Thoracic aorta (tissue), 2 donors: ENCODE measurements around the gene CTF1. TPM values are rescaled to one million over a fixed set of nuclear protein-coding genes. Genes with fewer than 3 reads are reported as not detected.
"Not testable (repeated sequence)": the region's sequence is repeated elsewhere in the genome, so short reads cannot be mapped to it uniquely, and the experiment has no call there.

Experiments
- ATAC-seq: fragments of 150-250 bp; one replicate; pipeline ENCODE4 v1.8.0; 2017; ENCODE audit warnings: low read depth; ENCODE audit not compliant: insufficient number of reproducible peaks, low FRiP score
- DNase-seq: peaks from one replicate; pipeline ENCODE4 v3.0.0-alpha.2; 2020; ENCODE audit warnings: low spot score
- H3K27ac ChIP-seq, 2 donors: fragments of 200-600 bp; sonication (generic); 1 replicate in 1 of 2; 2 replicates in 1 of 2; pipeline ENCODE4 v1.5.1; 2016; ENCODE audit warnings: mild to moderate bottlenecking in 2 of 2, moderate library complexity in 2 of 2
- H3K27me3 ChIP-seq: fragments of 200-600 bp; sonication (generic); replicated peaks from 2 replicates; pipeline ENCODE4 v1.6.0; 2016; ENCODE audit warnings: mild to moderate bottlenecking; ENCODE audit not compliant: insufficient read depth
- H3K36me3 ChIP-seq: fragments of 200-600 bp; sonication (generic); one replicate; pipeline ENCODE4 v1.5.1; 2016
- H3K4me1 ChIP-seq, 2 donors: fragments of 200-600 bp; sonication (generic); 1 replicate in 1 of 2; 2 replicates in 1 of 2; pipeline versions ENCODE4 v1.5.1 to v1.6.0; 2016; ENCODE audit warnings: low read depth in 2 of 2, mild to moderate bottlenecking in 1 of 2; ENCODE audit not compliant: control insufficient read depth in 1 of 2
- H3K4me3 ChIP-seq: fragments of 200-600 bp; sonication (generic); 2 replicates; pipeline ENCODE4 v1.5.1; 2016; ENCODE audit warnings: mild to moderate bottlenecking
- H3K9me3 ChIP-seq: fragments of 200-600 bp; sonication (generic); 2 replicates; pipeline ENCODE4 v1.5.1; 2016
- CTCF ChIP-seq: fragments of 200-600 bp; sonication (generic); IDR thresholded peaks from one replicate; pipeline ENCODE4 v1.5.1; 2019; ENCODE audit warnings: antibody characterized with exemption
- total RNA-seq, 2 donors: library from RNA; depleted of rRNA; stranded (reverse); fragments of >200 nt; gene quantifications; one replicate each; pipeline versions ENCODE4 v1.1.0 to v1.2.3, GENCODE V29; 2016

CTF1 gene
- total RNA-seq, 2 donors from 2014 or later, result 3.8 TPM

GRCh38 chr16:30858829-30859423 is 37.5 kb upstream of the CTF1 start:
- H3K9me3 ChIP-seq, result no peaks in the 10 kb centered on the region
- no peaks in the 10 kb centered on the region for H3K4me1 ChIP-seq
- H3K27me3 ChIP-seq, result no peaks in the 10 kb centered on the region
- H3K4me3 ChIP-seq, result no peak overlapping the region
- no peak overlapping the region for H3K27ac ChIP-seq
- DNase-seq (no peak), ATAC-seq (no peak)
- TF ChIP-seq CTCF, result no peak
- peaks cover 4% of the 10 kb centered on the region for H3K36me3 ChIP-seq

GRCh38 chr16:30860729-30861128 is 35.7 kb upstream of the CTF1 start:
- ATAC-seq, H3K36me3 ChIP-seq, H3K4me3 ChIP-seq, H3K27ac ChIP-seq, H3K27me3 ChIP-seq, H3K9me3 ChIP-seq, H3K4me1 ChIP-seq, DNase-seq: not testable (repeated sequence)

GRCh38 chr16:30863178-30863577 is 33.2 kb upstream of the CTF1 start:
- not testable (repeated sequence) for H3K9me3 ChIP-seq, H3K36me3 ChIP-seq, H3K4me1 ChIP-seq, DNase-seq, H3K27ac ChIP-seq, H3K4me3 ChIP-seq, ATAC-seq, H3K27me3 ChIP-seq

- TF ChIP-seq CTCF, result no peak
- no peak overlapping the region for H3K27ac ChIP-seq
- no peaks in the 10 kb centered on the region for H3K27me3 ChIP-seq
- H3K36me3 ChIP-seq, result no peaks in the 10 kb centered on the region
- DNase-seq (no peak), ATAC-seq (no peak)
- H3K4me3 ChIP-seq, result no peak overlapping the region
- no peaks in the 10 kb centered on the region for H3K9me3 ChIP-seq
- H3K4me1 ChIP-seq, result no peaks in the 10 kb centered on the region
Measured at GRCh38 chr16:30866031-30866430, 30.4 kb upstream of the CTF1 start.

- Histone ChIP-seq H3K27me3 (no peaks in the 10 kb centered on the region), H3K9me3 (no peaks in the 10 kb centered on the region), H3K27ac (no peak overlapping the region), H3K4me3 (no peak overlapping the region), H3K36me3 (no peaks in the 10 kb centered on the region), H3K4me1 (no peaks in the 10 kb centered on the region)
- ATAC-seq, result no peak
- no peak for TF ChIP-seq CTCF
- DNase-seq, result no peak
Measured at GRCh38 chr16:30867747-30868146, 28.7 kb upstream of the CTF1 start.

GRCh38 chr16:30870904-30871303 is 25.5 kb upstream of the CTF1 start:
- Histone ChIP-seq H3K4me1 (peaks cover 5 to 8% of the 10 kb centered on the region in 2 donors), H3K27ac (no peak overlapping the region), H3K27me3 (no peaks in the 10 kb centered on the region), H3K9me3 (no peaks in the 10 kb centered on the region), H3K36me3 (no peaks in the 10 kb centered on the region), H3K4me3 (no peak overlapping the region)
- DNase-seq, result no peak
- no peak for ATAC-seq
- no peak for TF ChIP-seq CTCF
